NCI-H526 treated with DMSO at 0.1 percent for 48 hours (cell line): ENCODE measurements around the gene NDC80.
"Not testable (repeated sequence)": the region's sequence is repeated elsewhere in the genome, so short reads cannot be mapped to it uniquely, and the experiment has no call there.

Source experiments
- DNase-seq: peaks from one replicate; lab custom pipeline; 2025; lab: John Stamatoyannopoulos, UW

NDC80 gene

GRCh38 chr18:2571200-2572170, at the start of gene NDC80, which contains the start of gene METTL4:
Gene NDC80 (plus strand): TSS chr18:2571557. CDS start chr18:2572986, 1,429 bp downstream.
Gene METTL4 (minus strand): TSS chr18:2571505. CDS start chr18:2567216, 4,289 bp downstream.
- DNase-seq = peak; percentile 50

- DNase-seq = no peak
Observed at GRCh38 chr18:2522112-2522511, 49.2 kb upstream of the NDC80 start.

GRCh38 chr18:2524794-2525198, 46.6 kb upstream of the NDC80 start:
- DNase-seq = not testable (repeated sequence)

GRCh38 chr18:2526329-2526728, 45.0 kb upstream of the NDC80 start:
- DNase-seq = no peak

- DNase-seq = no peak
Observed at GRCh38 chr18:2529154-2529553, 42.2 kb upstream of the NDC80 start.

GRCh38 chr18:2531751-2532150, 39.6 kb upstream of the NDC80 start:
- no peak for DNase-seq

GRCh38 chr18:2532797-2533196, 38.6 kb upstream of the NDC80 start:
- DNase-seq = no peak

- no peak for DNase-seq
Observed at GRCh38 chr18:2534906-2535305, 36.5 kb upstream of the NDC80 start.

GRCh38 chr18:2535419-2535910, 35.9 kb upstream of the NDC80 start:
- no peak for DNase-seq

- DNase-seq = no peak
Observed at GRCh38 chr18:2536063-2536462, 35.3 kb upstream of the NDC80 start.

- no peak for DNase-seq
Observed at GRCh38 chr18:2536493-2536892, 34.9 kb upstream of the NDC80 start.

GRCh38 chr18:2537296-2537695, 34.1 kb upstream of the NDC80 start:
- no peak for DNase-seq

- no peak for DNase-seq
Observed at GRCh38 chr18:2538236-2538635, 33.1 kb upstream of the NDC80 start.

GRCh38 chr18:2538844-2539243, 32.5 kb upstream of the NDC80 start:
- no peak for DNase-seq

GRCh38 chr18:2540575-2540974, 30.8 kb upstream of the NDC80 start:
- DNase-seq = no peak

GRCh38 chr18:2541925-2542563, 29.3 kb upstream of the NDC80 start:
- not testable (repeated sequence) for DNase-seq

- DNase-seq = no peak
Observed at GRCh38 chr18:2545155-2545554, 26.2 kb upstream of the NDC80 start.

- DNase-seq = no peak
Observed at GRCh38 chr18:2547477-2548087, 23.8 kb upstream of the NDC80 start.

GRCh38 chr18:2549462-2549861, 21.9 kb upstream of the NDC80 start:
- no peak for DNase-seq

- no peak for DNase-seq
Observed at GRCh38 chr18:2551425-2551824, 19.9 kb upstream of the NDC80 start.

GRCh38 chr18:2554696-2555095, 16.7 kb upstream of the NDC80 start:
- DNase-seq = no peak

- DNase-seq = no peak
Observed at GRCh38 chr18:2555895-2556294, 15.5 kb upstream of the NDC80 start.
